CD4-positive, alpha-beta T cell treated with Interferon gamma for 1 hour (primary cell): ENCODE data around the gene STIM1.
A peak's percentile ranks its signal among the peaks of the same experiment; 100 is the strongest.
"Not testable (repeated sequence)": the region's sequence is repeated elsewhere in the genome, so short reads cannot be mapped to it uniquely, and the experiment has no call there.

ENCODE experiments used
- DNase-seq: peaks from one replicate; pipeline ENCODE4 v3.0.0-alpha.2; 2020

Gene STIM1

GRCh38 chr11:3890014-3890413 lies 34.5 kb downstream of the STIM1 start:
- no peak for DNase-seq

- DNase-seq: no peak
Measured at GRCh38 chr11:3890806-3891205, 35.3 kb downstream of the STIM1 start.

GRCh38 chr11:3891751-3892150 lies 36.3 kb downstream of the STIM1 start:
- no peak for DNase-seq

DNA sequence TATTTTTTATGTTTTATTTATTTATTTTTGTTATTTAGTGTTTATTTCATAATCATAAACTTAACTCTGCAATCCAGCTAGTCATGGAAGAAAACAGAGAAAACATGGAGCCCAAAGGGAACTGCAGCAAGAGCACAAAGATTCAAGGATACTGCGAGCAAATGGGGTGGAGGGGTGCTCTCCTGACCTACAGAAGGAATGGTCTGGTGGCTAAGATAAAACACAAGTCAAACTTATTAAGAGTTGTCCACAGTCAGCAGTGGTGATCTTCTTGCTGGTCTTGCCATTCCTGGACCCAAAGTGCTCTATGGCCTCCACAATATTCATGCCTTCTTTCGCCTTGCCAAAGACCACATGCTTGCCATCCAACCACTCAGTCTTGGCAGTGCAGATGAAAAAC lies 36.7 kb downstream of the STIM1 start:
- no peak for DNase-seq

GRCh38 chr11:3893311-3893710 lies 37.8 kb downstream of the STIM1 start:
- no peak for DNase-seq

DNA sequence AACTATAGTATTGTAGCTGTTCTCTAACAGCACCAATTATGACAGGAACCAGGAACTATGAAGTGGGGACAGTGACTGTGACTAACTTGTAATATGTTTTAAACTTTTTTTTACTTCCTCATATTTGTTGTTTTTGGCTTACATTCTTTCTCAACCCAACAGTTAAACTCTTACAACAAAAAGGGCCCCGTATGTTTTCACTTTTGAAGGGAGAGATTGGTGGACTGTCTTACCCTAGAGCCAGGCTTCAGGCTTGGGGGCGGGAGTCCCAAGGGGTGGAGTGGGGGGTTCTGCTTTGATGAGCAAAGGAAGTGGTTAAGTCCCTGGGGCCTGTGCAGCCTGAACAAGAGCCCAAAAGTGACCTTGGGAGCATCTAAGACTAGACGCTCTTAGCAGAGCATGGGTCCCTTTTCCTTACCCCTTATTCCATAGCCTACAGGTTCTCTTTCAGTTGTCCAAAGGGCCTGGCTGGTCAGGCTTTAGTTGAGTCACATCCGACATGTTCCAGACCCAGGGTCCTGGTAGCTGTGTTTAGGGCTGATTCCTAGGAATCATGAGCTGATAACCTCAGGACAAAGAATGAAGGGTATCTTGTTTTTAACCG lies 38.8 kb downstream of the STIM1 start:
- DNase-seq: peak; percentile 81

DNA sequence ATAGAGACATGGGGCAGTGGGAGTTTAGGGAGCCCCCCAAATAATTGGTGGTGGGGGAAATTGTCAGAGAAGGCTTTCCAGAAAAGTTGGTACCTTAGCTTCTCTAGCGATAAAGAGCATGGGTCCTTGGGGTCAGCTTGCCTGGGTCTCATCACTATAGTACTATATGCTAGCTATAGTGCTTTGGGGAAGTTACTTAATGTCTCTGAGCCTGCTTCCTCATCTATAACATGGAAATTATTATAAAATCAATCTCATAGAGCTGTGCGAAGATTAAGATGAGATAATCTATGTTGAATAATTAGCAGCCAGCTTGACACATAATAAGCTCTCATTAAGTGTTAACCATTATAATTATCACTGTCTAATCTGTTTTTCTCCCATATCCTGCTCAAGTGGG lies 41.2 kb downstream of the STIM1 start:
- no peak for DNase-seq

- DNase-seq: not testable (repeated sequence)
Measured at GRCh38 chr11:3900230-3900629, 44.8 kb downstream of the STIM1 start.

- no peak for DNase-seq
Measured at GRCh38 chr11:3901249-3902025, 46.0 kb downstream of the STIM1 start.

GRCh38 chr11:3902441-3902840 lies 47.0 kb downstream of the STIM1 start:
- no peak for DNase-seq

DNA sequence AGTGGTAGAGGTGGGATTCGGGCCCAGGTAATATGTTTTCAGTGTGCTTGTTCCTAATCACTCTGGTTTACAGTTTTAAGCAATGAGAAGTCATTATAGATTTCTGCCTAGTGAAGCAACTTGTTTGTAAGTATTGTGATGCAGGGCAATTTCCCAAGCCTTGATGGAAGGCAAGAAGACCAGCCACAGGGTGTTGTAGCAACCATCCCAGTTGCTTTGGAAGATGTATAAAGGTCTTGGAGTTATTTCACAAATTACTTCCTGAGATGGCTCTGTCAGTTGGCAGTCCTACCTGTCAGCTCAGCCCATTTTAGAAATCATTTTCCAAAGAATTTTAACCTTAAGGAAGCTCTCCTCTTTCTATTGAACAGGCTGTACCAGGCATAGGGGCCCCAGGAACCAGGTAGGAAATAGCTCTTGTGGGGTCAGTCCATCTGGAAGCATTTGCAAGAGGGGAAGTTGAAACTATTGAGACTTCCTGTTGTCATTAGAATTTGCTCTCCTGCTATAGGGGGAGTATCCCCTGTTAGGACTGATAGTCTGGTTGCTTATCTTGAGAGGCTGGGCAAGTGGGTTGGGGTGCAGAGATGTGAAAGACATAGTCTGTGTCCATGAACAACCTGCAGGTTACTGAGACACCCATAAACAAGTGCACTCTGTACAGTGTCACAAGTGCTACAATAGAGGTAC lies 47.9 kb downstream of the STIM1 start:
- no peak for DNase-seq

- no peak for DNase-seq
Measured at GRCh38 chr11:3904228-3904627, 48.8 kb downstream of the STIM1 start.

GRCh38 chr11:3905080-3905953 lies 49.9 kb downstream of the STIM1 start:
- DNase-seq: peak; percentile 54

- DNase-seq: no peak
Measured at GRCh38 chr11:3906166-3906565, 50.7 kb downstream of the STIM1 start.

- no peak for DNase-seq
Measured at GRCh38 chr11:3907590-3907989, 52.1 kb downstream of the STIM1 start.

DNA sequence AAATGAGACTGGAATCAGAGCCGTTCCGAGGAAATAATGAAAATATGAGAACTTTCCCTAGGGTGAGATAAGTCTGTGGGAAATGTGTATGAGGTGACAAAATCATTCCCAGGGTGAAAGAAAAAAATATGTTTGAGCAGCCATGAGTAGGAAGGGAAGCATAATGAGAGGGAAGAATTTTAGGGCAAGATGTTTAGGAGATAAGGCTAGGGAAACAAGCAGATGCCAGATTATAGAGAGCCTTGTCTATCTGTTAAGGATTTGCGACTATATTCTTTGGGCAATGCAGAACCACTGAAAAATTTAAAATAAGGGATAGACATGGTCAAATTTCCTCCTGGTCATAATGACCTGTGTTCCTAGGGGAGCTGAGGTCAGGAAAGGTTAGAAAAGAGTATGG lies 54.4 kb downstream of the STIM1 start:
- DNase-seq: no peak

GRCh38 chr11:3911908-3912505 lies 56.5 kb downstream of the STIM1 start:
- no peak for DNase-seq

GRCh38 chr11:3913921-3914320 lies 58.5 kb downstream of the STIM1 start:
- no peak for DNase-seq

GRCh38 chr11:3914805-3915204 lies 59.3 kb downstream of the STIM1 start:
- no peak for DNase-seq

DNA sequence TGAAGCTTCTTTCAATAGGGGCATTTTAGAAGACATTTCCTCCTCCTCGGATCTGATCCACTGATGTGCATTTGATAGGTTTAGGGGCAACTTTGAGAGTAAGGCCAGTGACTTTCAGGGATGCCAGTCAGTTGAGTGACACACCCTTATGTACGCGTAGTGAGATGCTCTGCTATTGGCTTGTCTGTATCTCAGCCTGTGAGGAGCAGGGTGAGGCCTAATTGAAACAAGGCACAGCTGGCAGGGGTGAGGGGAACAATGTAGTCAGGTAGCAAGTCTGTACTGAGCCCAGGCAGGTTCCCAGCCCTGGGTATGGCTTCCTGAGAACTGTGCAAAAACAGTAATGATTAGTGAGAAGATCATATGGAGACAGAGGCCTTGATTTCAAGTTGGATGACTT lies 61.5 kb downstream of the STIM1 start:
- no peak for DNase-seq

GRCh38 chr11:3920148-3920852 lies 64.8 kb downstream of the STIM1 start:
- peak; percentile 55 for DNase-seq

DNA sequence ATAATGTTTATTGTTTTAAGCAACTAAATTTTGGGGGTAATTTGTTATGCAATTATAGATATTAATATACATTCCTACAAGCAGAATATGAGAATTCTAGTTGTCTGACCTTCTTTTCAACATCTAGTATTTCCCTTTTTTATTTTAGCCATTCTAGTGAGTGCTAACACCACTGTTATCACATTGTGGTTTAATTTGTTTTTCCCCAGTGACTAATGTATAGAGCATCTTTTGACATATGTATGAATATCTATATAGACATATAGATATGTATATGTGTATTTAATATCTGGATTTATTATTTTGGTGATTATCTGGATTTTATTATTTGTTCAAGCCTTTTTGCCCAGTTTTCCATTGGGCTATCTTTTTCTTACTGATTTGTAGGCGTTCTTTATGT lies 66.6 kb downstream of the STIM1 start:
- no peak for DNase-seq
